GM23248 (cell line): Measurements from ENCODE around the gene SEC31A. TPM values are rescaled to one million over a fixed set of nuclear protein-coding genes. Genes with fewer than 3 reads are reported as not detected.
A peak's percentile ranks its signal among the peaks of the same experiment; 100 is the strongest.

Experiments
- DNase-seq: peaks from one replicate; pipeline ENCODE4 v3.0.0-alpha.2; 2015
- H2AFZ ChIP-seq: fragments of 200-600 bp; sonication (generic); 2 replicates; pipeline ENCODE4 v1.6.1; 2016; ENCODE audit warnings: antibody characterized with exemption
- H3F3A ChIP-seq: fragments of 200-600 bp; sonication (generic); 2 replicates; pipeline ENCODE4 v1.6.1; 2016; ENCODE audit warnings: mild to moderate bottlenecking, antibody characterized with exemption, mixed run types; ENCODE audit not compliant: insufficient read depth
- H3K27ac ChIP-seq: fragments of 200-600 bp; sonication (generic); 2 replicates; pipeline ENCODE4 v1.5.1; 2016; ENCODE audit warnings: mild to moderate bottlenecking
- H3K27me3 ChIP-seq: fragments of 200-600 bp; sonication (generic); replicated peaks from 2 replicates; pipeline ENCODE4 v1.6.1; 2016; ENCODE audit warnings: mild to moderate bottlenecking; ENCODE audit not compliant: insufficient read depth
- H3K36me3 ChIP-seq: fragments of 200-600 bp; sonication (generic); 2 replicates; pipeline ENCODE4 v1.6.1; 2016; ENCODE audit warnings: low read depth, mild to moderate bottlenecking
- H3K4me1 ChIP-seq: fragments of 200-600 bp; sonication (generic); 2 replicates; pipeline ENCODE4 v1.6.1; 2016; ENCODE audit warnings: mild to moderate bottlenecking; ENCODE audit not compliant: insufficient read depth
- H3K4me2 ChIP-seq: fragments of 200-600 bp; sonication (generic); one replicate; pipeline ENCODE4 v1.6.1; 2016; ENCODE audit warnings: mild to moderate bottlenecking; ENCODE audit not compliant: unreplicated experiment
- H3K4me3 ChIP-seq: fragments of 200-600 bp; sonication (generic); 2 replicates; pipeline ENCODE4 v1.5.1; 2016; ENCODE audit warnings: mild to moderate bottlenecking
- H3K79me2 ChIP-seq: fragments of 200-600 bp; sonication (generic); 2 replicates; pipeline ENCODE4 v1.6.1; 2016; ENCODE audit warnings: mild to moderate bottlenecking; ENCODE audit not compliant: insufficient read depth
- H3K9ac ChIP-seq: fragments of 200-600 bp; sonication (generic); 2 replicates; pipeline ENCODE4 v1.6.1; 2016; ENCODE audit warnings: mild to moderate bottlenecking
- H3K9me2 ChIP-seq: fragments of 200-600 bp; sonication (generic); 2 replicates; pipeline ENCODE4 v1.6.1; 2016; ENCODE audit warnings: mixed run types, mild to moderate bottlenecking, moderate library complexity; ENCODE audit not compliant: insufficient read depth
- H3K9me3 ChIP-seq: fragments of 200-600 bp; sonication (generic); one replicate; pipeline ENCODE4 v1.6.1; 2017; ENCODE audit warnings: low read depth
- H4K20me1 ChIP-seq: fragments of 200-600 bp; sonication (generic); 2 replicates; pipeline ENCODE4 v1.6.0; 2016; ENCODE audit not compliant: insufficient read depth
- EZH2 ChIP-seq: fragments of 200-600 bp; sonication (generic); IDR thresholded peaks from 2 replicates; pipeline ENCODE4 v1.6.1; 2018; ENCODE audit warnings: antibody characterized with exemption, mild to moderate bottlenecking; ENCODE audit not compliant: insufficient read depth, poor library complexity, severe bottlenecking
- EZH2phosphoT487 ChIP-seq: fragments of 200-600 bp; sonication (generic); IDR thresholded peaks from 2 replicates; pipeline ENCODE4 v1.6.1; 2018; ENCODE audit warnings: antibody characterized with exemption, moderate library complexity, mild to moderate bottlenecking, low read depth; ENCODE audit not compliant: insufficient read depth
- WGBS, 2 experiments: methylation state at CpG; one replicate each; pipeline ENCODE4 v1.1.6; 2015 to 2017; ENCODE audit warnings: low lambda C conversion rate in 2 of 2, low coverage in 1 of 2; ENCODE audit errors: missing lambda C conversion rate in 2 of 2; 5-methylcytosine and 5-hydroxymethylcytosine counted together
- in situ Hi-C: fragments of 300-500 bp; cut with MboI; formaldehyde crosslinking; loops from 2 replicates; pipeline ENCODE4 v1.15.0; 2020
- polyA plus RNA-seq: library from polyadenylated mRNA; unstranded; fragments of >200 nt; fragmentation: Nextera tagmentation; extraction: Ambion mirVana; gene quantifications from 2 replicates; pipeline ENCODE4 v1.2.1, GENCODE V29; 2016
- total RNA-seq: library from RNA; depleted of rRNA; stranded (reverse); fragments of >200 nt; shearing (Covaris generic); gene quantifications from 2 replicates; pipeline ENCODE4 v1.2.3, GENCODE V29; 2014

The SEC31A gene
- total and polyA plus RNA-seq, 2 experiments from 2014 or later, result 308 to 315 TPM

DNA sequence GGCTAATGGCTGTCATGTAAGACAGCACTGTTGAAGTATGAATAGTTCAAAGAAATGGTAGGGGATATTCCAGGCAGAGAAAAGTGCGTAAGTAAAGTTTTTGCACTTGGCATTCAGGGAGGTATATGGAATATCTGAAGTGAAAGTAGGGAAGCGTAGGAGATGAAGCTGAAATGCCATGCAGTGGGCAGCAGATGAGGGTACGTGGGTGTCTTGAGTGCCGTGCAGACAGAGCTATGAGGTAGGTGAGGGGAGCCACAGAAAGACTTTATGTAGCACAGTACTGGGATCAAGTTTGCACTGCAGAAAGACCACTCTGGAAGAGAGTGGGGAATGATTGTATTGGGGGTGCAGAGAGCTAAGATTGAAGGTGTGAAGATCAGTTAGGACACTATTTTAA lies 87.2 kb downstream of the SEC31A start:
- H2AFZ ChIP-seq, result no peak overlapping the region
- H3K9ac ChIP-seq, result no peak overlapping the region
- H3K9me2 ChIP-seq, result no peaks in the 10 kb centered on the region
- H4K20me1 ChIP-seq, result no peaks in the 10 kb centered on the region
- H3K4me2 ChIP-seq, result no peak overlapping the region
- H3K4me3 ChIP-seq, result no peak overlapping the region
- 76% methylated on average over 4 of the region's 4 CpGs for WGBS, 2 experiments
- no peaks in the 10 kb centered on the region for H3K4me1 ChIP-seq
- DNase-seq, result no peak
- no peak overlapping the region for H3K27ac ChIP-seq
- no peaks in the 10 kb centered on the region for H3K27me3 ChIP-seq
- H3F3A ChIP-seq, result no peaks in the 10 kb centered on the region
- no peaks in the 10 kb centered on the region for H3K36me3 ChIP-seq
- in situ Hi-C loops, result loop anchor here (10.0 kb wide), 1 partner anchor 339 kb away; no protein-coding TSS in a partner anchor
- H3K9me3 ChIP-seq, result no peaks in the 10 kb centered on the region
- no peak for TF ChIP-seq EZH2phosphoT487
- no peak for TF ChIP-seq EZH2
- H3K79me2 ChIP-seq, result no peaks in the 10 kb centered on the region

DNA sequence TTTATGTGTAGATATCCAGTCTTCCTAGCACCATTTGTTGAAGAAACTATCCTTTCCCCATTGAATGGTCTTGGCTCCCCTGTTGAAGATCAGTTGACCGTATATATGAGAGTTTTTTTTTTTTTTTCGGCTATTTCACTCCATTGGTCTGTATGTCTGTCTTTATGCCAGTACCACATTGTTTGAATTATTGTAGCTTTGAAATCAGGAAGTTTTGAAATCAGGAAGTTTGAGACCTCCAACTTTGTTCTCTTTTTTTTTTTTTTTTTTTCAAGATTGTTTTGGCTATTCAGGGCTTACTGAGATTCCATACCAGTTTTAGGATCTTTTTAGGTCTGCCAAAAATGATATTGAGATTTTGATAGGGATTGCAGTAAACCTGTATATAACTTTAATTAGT lies 88.0 kb downstream of the SEC31A start:
- 58 to 66% methylated on average over 2 of the region's 2 CpGs for WGBS, 2 experiments
- H4K20me1 ChIP-seq, result no peaks in the 10 kb centered on the region
- H3K27me3 ChIP-seq, result no peaks in the 10 kb centered on the region
- H3K36me3 ChIP-seq, result no peaks in the 10 kb centered on the region
- TF ChIP-seq EZH2phosphoT487 (no peak), EZH2 (no peak)
- in situ Hi-C loops, result loop anchor here (10.0 kb wide), 1 partner anchor 338 kb away; no protein-coding TSS in a partner anchor
- no peaks in the 10 kb centered on the region for H3F3A ChIP-seq
- no peak overlapping the region for H3K27ac ChIP-seq
- DNase-seq, result no peak
- no peaks in the 10 kb centered on the region for H3K9me2 ChIP-seq
- no peak overlapping the region for H3K4me2 ChIP-seq
- H3K9me3 ChIP-seq, result no peaks in the 10 kb centered on the region
- H3K4me1 ChIP-seq, result no peaks in the 10 kb centered on the region
- H3K9ac ChIP-seq, result no peak overlapping the region
- no peak overlapping the region for H3K4me3 ChIP-seq
- H2AFZ ChIP-seq, result no peak overlapping the region
- no peaks in the 10 kb centered on the region for H3K79me2 ChIP-seq

DNA sequence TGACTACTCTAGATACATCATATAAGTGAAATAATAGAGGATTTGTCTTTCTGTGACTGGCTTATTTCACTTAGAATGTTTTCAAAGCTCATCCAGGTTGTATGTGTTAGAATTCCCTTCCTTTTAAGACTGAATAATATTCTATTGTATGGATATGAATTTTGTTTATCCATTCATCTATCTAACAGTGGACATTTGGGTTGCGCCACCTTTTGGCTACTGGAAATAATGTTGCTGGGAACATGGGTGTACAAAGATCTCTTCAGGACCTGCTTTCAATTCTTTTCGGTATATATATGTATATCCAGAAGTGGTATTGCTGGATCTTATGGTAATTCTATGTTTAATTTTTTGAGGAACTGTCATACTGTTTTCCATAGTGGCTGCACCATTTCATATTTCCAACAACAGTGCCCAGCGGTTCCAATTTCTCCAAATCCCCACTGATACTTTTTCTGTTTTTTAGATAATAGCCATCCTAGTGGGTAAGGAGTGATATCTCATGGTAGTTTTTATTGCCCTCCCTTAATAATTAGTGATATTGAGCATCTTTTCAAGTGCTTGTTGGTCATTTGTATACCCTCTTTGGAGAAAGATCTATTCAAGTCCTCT lies 88.9 kb downstream of the SEC31A start:
- Histone ChIP-seq H4K20me1 (no peaks in the 10 kb centered on the region), H2AFZ (no peak overlapping the region), H3F3A (peaks cover 5% of the 10 kb centered on the region; the same call in 1 of the 2 replicates), H3K9me2 (no peaks in the 10 kb centered on the region), H3K9me3 (no peaks in the 10 kb centered on the region), H3K4me1 (peaks cover 4% of the 10 kb centered on the region; the same call in 1 of the 2 replicates), H3K79me2 (peaks cover 7% of the 10 kb centered on the region), H3K27ac (no peak overlapping the region), H3K4me3 (no peak overlapping the region), H3K4me2 (no peak overlapping the region), H3K9ac (no peak overlapping the region), H3K36me3 (no peaks in the 10 kb centered on the region), H3K27me3 (no peaks in the 10 kb centered on the region)
- in situ Hi-C loops, result loop anchor here (10.0 kb wide), 1 partner anchor 337 kb away; no protein-coding TSS in a partner anchor
- WGBS, 2 experiments, result 61 to 62% methylated on average over 3 of the region's 3 CpGs
- TF ChIP-seq EZH2 (no peak), EZH2phosphoT487 (no peak)
- peak; percentile 58 for DNase-seq

DNA sequence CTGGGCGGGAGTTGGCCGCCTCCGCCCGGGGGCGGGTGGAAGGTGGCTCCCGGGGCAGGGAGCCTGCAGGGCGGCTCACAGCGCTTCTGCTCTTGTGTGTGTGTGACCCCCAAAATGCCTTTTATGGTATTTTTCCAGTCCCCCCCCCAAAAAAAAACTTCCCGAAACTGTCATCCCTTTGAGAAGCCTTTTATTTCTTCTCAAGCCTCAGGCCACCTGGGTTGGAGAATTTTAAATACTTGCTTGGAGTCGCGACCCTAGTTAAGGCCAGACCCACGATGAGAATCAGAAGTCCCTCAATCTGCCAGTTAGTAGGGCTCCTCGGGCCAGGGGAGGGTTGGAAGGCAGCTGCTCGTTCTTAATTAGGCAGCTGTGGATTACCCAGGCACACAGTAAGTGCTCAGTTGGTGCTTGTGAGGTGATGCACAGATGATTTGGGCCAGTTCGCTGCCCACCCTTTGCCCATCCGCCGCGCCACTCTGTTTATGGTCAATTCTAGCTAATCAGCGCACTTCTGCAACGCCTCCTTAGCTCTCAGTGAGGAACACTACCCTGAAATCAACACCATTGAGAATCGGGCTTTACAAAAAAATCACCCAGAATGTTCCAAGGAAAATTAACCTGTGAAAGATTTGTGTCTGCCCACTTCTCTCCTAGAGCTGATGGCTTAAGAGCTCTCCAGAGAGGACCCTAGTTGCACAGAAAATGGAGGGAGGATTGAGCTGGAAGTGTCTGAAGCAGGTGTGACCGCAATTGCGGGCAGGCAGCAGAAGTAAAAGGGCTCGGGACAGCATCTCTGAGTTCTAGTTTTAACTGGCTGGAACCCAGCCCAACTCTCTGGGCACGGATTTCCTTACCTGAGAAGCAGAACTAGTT lies 91.7 kb downstream of the SEC31A start:
- no peaks in the 10 kb centered on the region for H3K9me2 ChIP-seq
- peak; percentile 48 for DNase-seq
- H3K36me3 ChIP-seq, result no peaks in the 10 kb centered on the region
- no peaks in the 10 kb centered on the region for H3K27me3 ChIP-seq
- 11 to 24% methylated on average over 19 to 25 of the region's 25 CpGs for WGBS, 2 experiments
- peak overlapping the region; percentile 74 for H3K4me2 ChIP-seq
- H3K27ac ChIP-seq, result no peak overlapping the region
- peaks cover 12% of the 10 kb centered on the region for H3F3A ChIP-seq
- H3K9ac ChIP-seq, result peak overlapping the region; percentile 73
- H3K9me3 ChIP-seq, result no peaks in the 10 kb centered on the region
- TF ChIP-seq EZH2, result no peak
- TF ChIP-seq EZH2phosphoT487, result no peak
- peaks cover 32% of the 10 kb centered on the region for H3K79me2 ChIP-seq
- peak overlapping the region; percentile 83 for H3K4me3 ChIP-seq
- no peaks in the 10 kb centered on the region for H4K20me1 ChIP-seq
- in situ Hi-C loops, result no loop called here
- H2AFZ ChIP-seq, result peak overlapping the region; percentile 77
- H3K4me1 ChIP-seq, result peaks cover 15% of the 10 kb centered on the region
